Hematopoietic multipotent progenitor cell treated with erythropoietin and hydrocortisone succinate and interleukin-3 and kit ligand, for 8 days (in vitro differentiated cells): ENCODE results near the gene ZNF341.
"Not testable (repeated sequence)": the region's sequence is repeated elsewhere in the genome, so short reads cannot be mapped to it uniquely, and the experiment has no call there.

Experiments used
- DNase-seq: peaks from one replicate; pipeline ENCODE4 v3.0.0-alpha.2; 2015

Gene ZNF341

GRCh38 chr20:33732166-33732970 lies 572 bp downstream of the ZNF341 start:
- DNase-seq, result no peak

- peak; percentile 35 for DNase-seq
Measured at GRCh38 chr20:33733654-33734576, 2.1 kb downstream of the ZNF341 start.

- DNase-seq, result no peak
Measured at GRCh38 chr20:33736962-33737361, 5.2 kb downstream of the ZNF341 start.

- no peak for DNase-seq
Measured at GRCh38 chr20:33739493-33739892, 7.7 kb downstream of the ZNF341 start.

- DNase-seq, result no peak
Measured at GRCh38 chr20:33740189-33740588, 8.4 kb downstream of the ZNF341 start.

- peak; percentile 16 for DNase-seq
Measured at GRCh38 chr20:33744181-33744580, 12.4 kb downstream of the ZNF341 start.

- no peak for DNase-seq
Measured at GRCh38 chr20:33744773-33745385, 13.1 kb downstream of the ZNF341 start.

GRCh38 chr20:33746325-33746998 lies 14.7 kb downstream of the ZNF341 start:
- peak; percentile 55 for DNase-seq

- DNase-seq, result no peak
Measured at GRCh38 chr20:33751775-33752174, 20.0 kb downstream of the ZNF341 start.

- no peak for DNase-seq
Measured at GRCh38 chr20:33753143-33753542, 21.3 kb downstream of the ZNF341 start.

- no peak for DNase-seq
Measured at GRCh38 chr20:33753763-33754162, 22.0 kb downstream of the ZNF341 start.

GRCh38 chr20:33755936-33756490 lies 24.2 kb downstream of the ZNF341 start:
- not testable (repeated sequence) for DNase-seq

- DNase-seq, result no peak
Measured at GRCh38 chr20:33757046-33757445, 25.2 kb downstream of the ZNF341 start.

GRCh38 chr20:33757458-33757857 lies 25.7 kb downstream of the ZNF341 start:
- DNase-seq, result no peak

GRCh38 chr20:33761698-33762250 lies 30.0 kb downstream of the ZNF341 start:
- no peak for DNase-seq

- DNase-seq, result no peak
Measured at GRCh38 chr20:33765099-33765498, 33.3 kb downstream of the ZNF341 start.

- DNase-seq, result no peak
Measured at GRCh38 chr20:33765592-33765991, 33.8 kb downstream of the ZNF341 start.

GRCh38 chr20:33766686-33767085 lies 34.9 kb downstream of the ZNF341 start:
- DNase-seq, result no peak

GRCh38 chr20:33767777-33768138 lies 36.0 kb downstream of the ZNF341 start:
- no peak for DNase-seq

GRCh38 chr20:33769043-33769442 lies 37.2 kb downstream of the ZNF341 start:
- DNase-seq, result no peak

- no peak for DNase-seq
Measured at GRCh38 chr20:33770005-33770404, 38.2 kb downstream of the ZNF341 start.

- no peak for DNase-seq
Measured at GRCh38 chr20:33771938-33772337, 40.1 kb downstream of the ZNF341 start.
